Lower leg skin (tissue), 4 donors: ENCODE results near the gene FOXP1. TPM values are rescaled to one million over a fixed set of nuclear protein-coding genes. Genes with fewer than 3 reads are reported as not detected.

Experiments
- DNase-seq, 2 donors: peaks; one replicate each; pipeline ENCODE4 v3.0.0-alpha.2; 2019; ENCODE audit warnings: low spot score in 2 of 2
- H3K4me3 ChIP-seq: fragments of 200-600 bp; sonication (generic); 2 replicates; pipeline ENCODE4 v1.5.1; 2017; ENCODE audit warnings: mild to moderate bottlenecking, low read depth; ENCODE audit not compliant: poor library complexity, severe bottlenecking
- CTCF ChIP-seq, 3 donors: fragments of 450-650 bp; IDR thresholded peaks; one replicate each; pipeline ENCODE4 v1.5.1; 2016; ENCODE audit warnings: antibody characterized with exemption in 3 of 3, mild to moderate bottlenecking in 3 of 3, moderate library complexity in 2 of 3
- POLR2A ChIP-seq, 2 donors: fragments of 450-650 bp; IDR thresholded peaks; one replicate each; pipeline ENCODE4 v1.6.1; 2016 to 2017; ENCODE audit warnings: antibody characterized with exemption in 2 of 2, mild to moderate bottlenecking in 1 of 2, moderate library complexity in 1 of 2
- WGBS, 2 donors: methylation state at CpG; one replicate each; pipeline ENCODE4 v1.1.5; 2018; 5-methylcytosine and 5-hydroxymethylcytosine counted together
- intact Hi-C: fragments of 100-400 bp; cut with DNase I; formaldehyde crosslinking; loops from one replicate; pipeline ENCODE4 v1.15.0; 2023; ENCODE audit warnings: low total_unique reads
- total RNA-seq, 4 donors: library from RNA; depleted of rRNA; stranded (reverse); fragments of >200 nt; gene quantifications; one replicate each; pipeline ENCODE4 v1.1.0, GENCODE V29; 2016

FOXP1 gene
- total RNA-seq, 4 donors from 2014 or later: 46.6 to 66.6 (median 55.2) TPM

GRCh38 chr3:71421820-71422566, 161.5 kb downstream of the FOXP1 start:
- no peak for TF ChIP-seq POLR2A (IDR thresholded peaks at IDR 0.05)
- no peak for TF ChIP-seq CTCF (IDR thresholded peaks at IDR 0.05)
- DNase-seq: no peak
- intact Hi-C loops: no loop called here

GRCh38 chr3:71421475-71421819, 162.1 kb downstream of the FOXP1 start:
- intact Hi-C loops: no loop called here
- no peak overlapping the region for H3K4me3 ChIP-seq
- WGBS, 2 donors: 93 to 99% methylated on average over 4 of the region's 4 CpGs
- no peak for DNase-seq
- no peak for TF ChIP-seq CTCF (IDR thresholded peaks at IDR 0.05)
- TF ChIP-seq POLR2A (IDR thresholded peaks at IDR 0.05): no peak

More at GRCh38 chr3:71421820-71422566, 161.5 kb downstream of the FOXP1 start:
- H3K4me3 ChIP-seq: no peak overlapping the region
- 72 to 83% methylated on average over 12 of the region's 12 CpGs for WGBS, 2 donors

- no peak for TF ChIP-seq POLR2A (IDR thresholded peaks at IDR 0.05)
- no peak for TF ChIP-seq CTCF (IDR thresholded peaks at IDR 0.05)
- 84 to 88% methylated on average over 2 of the region's 2 CpGs for WGBS, 2 donors
- no peak for DNase-seq
- no peak overlapping the region for H3K4me3 ChIP-seq
- intact Hi-C loops: no loop called here
These were observed 164.2 kb downstream of the FOXP1 start for GRCh38 chr3:71419369-71419768.

GRCh38 chr3:71417791-71418190, 165.7 kb downstream of the FOXP1 start:
- TF ChIP-seq CTCF (IDR thresholded peaks at IDR 0.05): no peak
- no peak for TF ChIP-seq POLR2A (IDR thresholded peaks at IDR 0.05)
- DNase-seq: no peak
- 57 to 60% methylated on average over 6 of the region's 6 CpGs for WGBS, 2 donors
- intact Hi-C loops: no loop called here
- no peak overlapping the region for H3K4me3 ChIP-seq

GRCh38 chr3:71416876-71417275, 166.7 kb downstream of the FOXP1 start:
- 85% methylated on average over 8 of the region's 8 CpGs for WGBS, 2 donors
- TF ChIP-seq CTCF (IDR thresholded peaks at IDR 0.05) (no peak), POLR2A (IDR thresholded peaks at IDR 0.05) (no peak)
- H3K4me3 ChIP-seq: no peak overlapping the region
- intact Hi-C loops: no loop called here
- no peak for DNase-seq

GRCh38 chr3:71415681-71416122, 167.8 kb downstream of the FOXP1 start:
- no peak for TF ChIP-seq CTCF (IDR thresholded peaks at IDR 0.05)
- no peak for TF ChIP-seq POLR2A (IDR thresholded peaks at IDR 0.05)
- H3K4me3 ChIP-seq: no peak overlapping the region
- 72 to 82% methylated on average over 2 of the region's 2 CpGs for WGBS, 2 donors
- intact Hi-C loops: no loop called here
- no peak for DNase-seq
